ENCODE measurements around the gene POU2F3.

Gene POU2F3

DNA sequence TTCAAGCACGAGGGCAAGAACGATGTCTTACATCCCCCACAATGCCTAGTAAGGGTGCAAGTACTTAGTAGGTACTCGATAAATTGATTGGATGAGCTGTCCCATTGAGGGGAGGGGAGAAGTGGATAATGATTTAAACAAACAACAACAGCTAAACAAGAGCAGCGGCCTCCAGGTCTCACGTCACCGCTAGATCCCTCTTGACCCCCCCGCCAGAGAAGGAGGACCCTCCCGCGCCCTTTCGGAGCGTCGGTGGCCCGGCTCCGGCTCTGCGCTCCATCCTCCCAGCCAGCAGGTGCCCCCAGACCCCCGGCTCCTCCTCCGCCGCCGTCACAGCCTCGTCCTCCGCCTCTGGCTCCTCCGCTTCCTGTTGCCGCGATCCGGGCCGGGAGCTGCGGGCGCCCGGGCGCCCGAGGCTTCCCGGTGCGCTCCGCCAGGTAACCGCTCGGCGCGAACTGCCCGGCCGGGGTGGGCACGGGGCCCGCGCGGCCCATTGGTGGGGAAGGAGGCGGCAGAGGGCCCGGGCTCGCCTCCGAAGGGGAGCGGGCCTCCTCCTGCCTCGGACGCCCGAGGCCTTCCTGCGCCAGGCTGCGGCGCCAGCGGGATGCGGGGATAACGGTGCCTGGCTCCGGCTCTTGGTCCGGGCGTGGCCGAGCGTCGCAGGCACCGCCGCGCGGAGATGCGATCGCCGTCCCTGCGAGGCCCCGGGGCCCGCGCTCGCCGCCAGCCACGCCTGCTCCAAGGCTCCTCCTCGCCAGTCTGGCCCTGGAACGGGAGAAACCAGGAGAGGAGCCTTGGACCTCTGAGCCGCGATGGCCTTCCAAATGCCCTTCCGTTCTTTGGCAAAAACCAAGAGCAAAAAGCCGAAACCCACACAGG is 85.2 kb downstream of the POU2F3 start, which contains the start of gene TLCD5:
TSS of gene TLCD5 (plus strand) at position 368 of the 879 bp plus-strand sequence. CDS start 2,143 bp downstream, outside the sequence.
- peak in 1 of 5 experiments; percentile 19 for DNase-seq

DNA sequence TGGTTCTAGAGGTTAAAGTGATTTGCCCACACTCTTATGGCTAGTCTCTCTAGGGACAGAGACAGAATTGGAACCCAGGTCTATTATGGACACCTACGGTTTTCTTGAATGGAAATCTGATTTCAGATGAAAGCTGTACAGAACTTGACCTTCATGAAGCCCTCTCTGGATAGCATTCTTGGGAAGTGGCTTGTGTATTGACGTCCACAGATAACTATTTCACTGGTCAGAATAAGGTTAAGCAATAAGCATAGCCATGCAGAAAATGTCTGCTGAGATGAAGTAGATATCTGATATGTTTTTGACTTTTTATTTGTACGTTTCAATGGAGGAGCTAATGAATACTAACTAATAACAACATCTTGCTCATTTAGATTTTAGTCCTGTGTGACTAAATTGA is 86.3 kb downstream of the POU2F3 start:
- no peak for DNase-seq

DNA sequence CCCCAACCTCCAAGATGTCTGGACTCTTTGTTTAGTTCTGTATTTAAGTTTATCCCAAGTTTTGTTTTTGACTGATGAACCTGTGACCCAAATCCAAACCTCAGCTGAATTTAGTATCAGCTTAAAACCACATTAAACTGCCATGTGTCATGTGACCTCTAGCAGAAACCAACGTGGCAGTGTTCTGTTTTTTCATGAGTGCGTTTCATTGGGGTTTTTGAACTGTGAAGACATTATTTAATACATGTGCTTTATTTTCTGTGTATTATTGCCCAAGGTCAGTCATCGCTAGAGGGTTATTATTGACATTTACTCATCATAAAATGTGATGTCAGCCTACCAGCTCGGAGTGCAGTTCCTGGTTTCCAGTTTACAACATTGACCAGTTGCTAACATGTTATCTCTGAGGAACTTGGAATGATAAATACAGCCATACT is 86.9 kb downstream of the POU2F3 start:
- DNase-seq = no peak

DNA sequence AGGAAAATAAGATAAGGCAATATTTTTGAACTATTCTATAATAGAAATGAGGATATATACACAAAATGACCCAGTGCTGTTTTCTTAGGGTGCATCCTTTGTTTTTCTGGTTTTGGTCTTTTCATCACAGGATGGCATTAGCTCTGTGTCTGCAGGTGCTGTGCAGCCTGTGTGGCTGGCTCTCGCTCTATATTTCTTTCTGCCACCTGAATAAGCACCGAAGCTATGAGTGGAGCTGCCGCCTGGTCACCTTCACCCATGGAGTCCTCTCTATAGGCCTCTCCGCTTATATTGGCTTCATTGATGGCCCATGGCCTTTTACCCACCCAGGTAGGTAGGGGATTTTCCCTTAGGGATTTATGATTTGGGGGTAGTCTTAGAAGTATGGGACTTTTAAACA is 87.4 kb downstream of the POU2F3 start:
- no peak for DNase-seq

DNA sequence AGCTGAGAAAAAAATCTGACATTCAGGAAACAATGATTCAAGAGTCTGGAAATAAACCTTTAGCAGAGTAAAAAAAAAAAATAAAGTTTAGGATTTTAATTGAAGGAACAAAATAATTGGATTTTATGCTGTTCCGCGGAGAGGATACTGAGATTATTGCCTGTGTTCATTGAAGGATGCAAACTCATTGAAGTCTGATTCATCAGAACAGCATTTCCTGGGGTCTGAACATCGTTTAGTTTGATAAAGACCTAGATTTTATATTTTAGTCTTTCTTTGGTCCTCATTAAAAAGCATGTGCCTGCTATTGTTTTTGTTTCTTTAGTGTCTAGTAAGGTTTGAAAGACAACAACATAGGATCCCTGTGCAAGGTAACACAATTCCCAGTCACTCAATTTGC is 89.6 kb downstream of the POU2F3 start:
- no peak for DNase-seq

DNA sequence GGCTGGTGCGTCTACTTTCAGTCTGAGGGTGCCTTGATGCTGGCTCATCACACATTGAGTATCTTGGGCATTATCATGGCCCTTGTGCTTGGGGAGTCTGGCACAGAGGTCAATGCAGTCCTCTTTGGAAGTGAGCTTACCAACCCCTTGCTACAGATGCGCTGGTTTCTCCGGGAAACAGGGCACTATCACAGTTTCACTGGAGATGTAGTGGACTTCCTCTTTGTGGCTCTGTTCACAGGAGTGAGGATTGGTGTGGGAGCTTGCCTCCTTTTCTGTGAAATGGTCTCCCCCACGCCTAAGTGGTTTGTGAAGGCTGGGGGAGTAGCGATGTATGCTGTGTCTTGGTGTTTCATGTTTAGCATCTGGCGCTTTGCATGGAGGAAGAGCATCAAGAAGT is 90.1 kb downstream of the POU2F3 start:
- no peak for DNase-seq

DNA sequence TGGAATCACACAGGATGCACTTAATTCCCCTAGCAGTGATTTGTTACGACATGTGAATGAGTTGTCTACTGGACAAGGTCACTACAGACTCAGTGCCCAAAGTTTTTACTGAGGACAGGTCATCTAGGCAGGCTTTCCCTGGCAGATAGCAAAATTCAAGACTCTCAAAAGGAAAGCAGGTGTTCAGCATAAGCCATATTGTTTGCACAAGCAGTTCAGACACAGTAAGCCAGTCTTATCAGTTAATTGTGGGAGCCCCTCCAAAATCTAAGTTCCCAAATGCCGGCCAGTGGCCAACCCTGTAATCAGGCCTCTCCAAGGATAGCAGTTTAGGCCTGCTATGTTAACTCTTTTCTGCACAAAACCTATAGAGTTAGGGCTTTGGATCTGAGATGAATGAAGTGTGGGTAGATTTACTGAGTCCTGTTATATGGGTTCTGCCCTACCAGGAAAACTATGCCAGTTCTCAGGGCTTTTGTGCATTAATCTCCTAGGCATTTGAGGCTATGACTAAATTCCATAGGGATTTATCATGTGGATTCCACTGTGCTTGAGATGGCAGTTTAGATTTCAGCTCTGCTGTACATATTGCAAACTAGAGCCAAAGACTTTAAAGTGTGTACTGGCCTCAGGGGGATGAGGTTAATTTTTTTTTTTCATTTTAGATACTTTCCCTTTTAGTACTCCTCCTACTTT is 91.5 kb downstream of the POU2F3 start:
- DNase-seq = no peak

DNA sequence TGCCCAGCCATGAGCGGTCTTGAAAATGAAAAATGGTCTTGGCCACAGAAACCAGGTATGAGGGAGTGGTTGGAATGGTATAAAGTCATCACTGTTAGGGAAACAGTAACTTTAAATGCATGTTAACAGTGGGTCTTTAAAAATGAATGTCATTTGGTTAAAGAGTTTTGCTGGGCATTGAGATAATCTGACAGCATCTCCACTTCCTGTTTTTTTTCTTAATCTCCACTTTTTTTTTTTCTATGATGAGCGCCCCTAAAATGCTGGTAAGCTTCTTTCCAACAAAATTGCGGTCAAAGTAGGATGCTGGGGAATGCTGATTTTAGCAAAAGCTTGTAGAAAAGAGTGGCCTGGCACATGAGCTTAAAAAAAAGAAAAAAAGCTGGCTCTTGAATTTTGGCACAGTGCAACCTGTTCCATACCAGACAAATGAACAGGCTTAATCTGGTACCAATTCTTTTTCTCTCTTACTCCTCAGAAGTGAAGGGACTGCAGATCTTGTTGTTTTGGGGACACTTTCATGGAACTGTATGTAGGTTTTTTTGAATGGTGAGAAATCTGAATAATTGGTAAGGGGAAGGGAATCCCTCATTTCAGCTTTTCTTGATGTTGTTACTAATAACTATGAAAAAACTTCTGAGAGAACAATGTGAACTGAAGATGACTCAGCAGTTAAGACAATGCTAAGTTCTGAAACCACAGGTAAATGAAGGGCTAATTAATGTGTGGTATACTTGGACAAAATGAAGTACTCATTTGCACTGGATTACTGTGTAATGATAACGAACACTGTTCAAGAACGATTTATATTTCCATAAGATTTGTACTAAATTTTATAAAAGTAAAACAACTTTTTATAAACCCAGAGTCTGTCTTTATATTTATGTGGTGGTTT is 93.1 kb downstream of the POU2F3 start:
- no peak for DNase-seq

DNA sequence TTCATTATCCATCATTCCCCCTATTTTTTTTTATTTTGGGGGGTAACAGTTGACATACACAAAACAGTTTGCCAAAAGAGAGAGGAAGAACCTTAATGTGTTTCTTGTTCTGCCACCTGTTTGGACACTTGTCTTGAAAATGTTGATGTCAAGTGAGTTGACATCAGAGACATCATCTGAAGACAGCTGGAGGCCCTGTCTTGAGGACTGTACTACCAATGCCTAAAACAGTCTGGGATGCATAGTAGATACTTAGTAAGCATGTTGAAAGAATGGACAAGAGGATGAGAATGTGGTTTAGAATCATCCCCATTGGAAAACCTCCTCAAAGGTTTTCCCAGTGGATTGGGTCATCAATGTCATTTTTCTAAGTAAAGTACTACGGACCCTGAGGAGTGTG is 93.9 kb downstream of the POU2F3 start:
- DNase-seq = no peak

DNA sequence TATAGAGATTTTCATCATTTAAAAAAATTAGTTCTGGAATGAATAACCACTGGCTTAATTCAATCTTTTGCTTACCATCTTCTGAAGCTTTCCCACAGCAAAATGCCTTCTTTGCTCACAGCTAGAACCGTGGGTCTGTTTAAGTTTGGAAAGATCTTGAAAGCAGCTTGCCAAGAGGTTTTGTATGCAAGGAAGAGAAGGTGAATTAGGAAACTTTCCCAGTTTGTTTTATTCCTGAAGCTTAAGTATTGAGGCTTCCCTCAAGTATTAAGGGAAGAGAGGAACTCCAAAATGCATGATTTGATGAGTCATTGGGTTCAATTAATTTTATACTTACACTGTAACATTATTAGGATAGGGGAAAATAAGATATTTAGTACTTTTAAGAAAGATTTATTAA is 94.4 kb downstream of the POU2F3 start:
- no peak for DNase-seq

DNA sequence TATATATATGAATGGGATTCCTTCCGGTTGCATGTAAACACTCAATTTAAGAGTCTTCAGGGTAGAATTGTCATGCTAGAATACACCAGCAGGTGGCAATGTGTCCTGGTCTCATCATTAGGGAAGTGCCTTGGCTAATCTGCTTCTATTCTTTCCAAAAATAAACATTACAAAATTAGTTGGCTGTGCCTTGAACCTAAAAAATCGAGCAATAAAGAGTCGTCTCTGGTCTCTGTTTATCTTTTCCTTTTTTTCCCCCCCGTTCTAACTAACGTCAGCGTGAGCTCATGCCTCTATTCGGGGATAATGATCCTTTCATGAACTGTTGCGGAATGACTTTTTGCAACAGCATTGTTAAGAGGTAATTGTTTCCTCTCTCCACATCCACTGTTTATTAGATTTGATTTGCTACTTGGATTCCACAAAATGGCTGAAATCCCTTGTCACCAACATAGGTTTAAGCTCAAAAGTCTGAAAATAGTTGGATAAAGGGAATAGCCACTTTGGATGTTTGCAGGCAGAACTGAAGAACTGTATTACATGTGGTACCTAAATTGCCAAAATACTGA is 95.0 kb downstream of the POU2F3 start:
- peak in 4 of 5 experiments; percentile 16 to 63 (median 34) for DNase-seq

DNA sequence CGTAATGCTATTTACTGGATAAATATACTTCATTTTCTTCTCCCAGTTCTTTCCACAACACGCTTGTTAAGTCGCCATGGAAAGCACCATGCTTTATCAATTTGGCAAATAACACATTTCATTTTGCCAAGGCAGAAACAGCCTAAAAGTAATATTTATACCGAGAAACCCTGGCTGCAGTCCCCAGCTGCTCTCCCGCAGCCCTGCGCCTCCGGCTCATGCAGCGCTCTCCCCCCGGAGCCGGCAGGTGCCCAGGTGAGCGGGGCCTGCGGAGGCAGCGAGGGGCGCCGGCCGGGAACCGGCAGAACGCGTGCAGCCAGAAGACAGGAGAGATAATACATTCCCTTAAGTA is 95.6 kb downstream of the POU2F3 start:
- peak in 1 of 5 experiments; percentile 20 for DNase-seq

DNA sequence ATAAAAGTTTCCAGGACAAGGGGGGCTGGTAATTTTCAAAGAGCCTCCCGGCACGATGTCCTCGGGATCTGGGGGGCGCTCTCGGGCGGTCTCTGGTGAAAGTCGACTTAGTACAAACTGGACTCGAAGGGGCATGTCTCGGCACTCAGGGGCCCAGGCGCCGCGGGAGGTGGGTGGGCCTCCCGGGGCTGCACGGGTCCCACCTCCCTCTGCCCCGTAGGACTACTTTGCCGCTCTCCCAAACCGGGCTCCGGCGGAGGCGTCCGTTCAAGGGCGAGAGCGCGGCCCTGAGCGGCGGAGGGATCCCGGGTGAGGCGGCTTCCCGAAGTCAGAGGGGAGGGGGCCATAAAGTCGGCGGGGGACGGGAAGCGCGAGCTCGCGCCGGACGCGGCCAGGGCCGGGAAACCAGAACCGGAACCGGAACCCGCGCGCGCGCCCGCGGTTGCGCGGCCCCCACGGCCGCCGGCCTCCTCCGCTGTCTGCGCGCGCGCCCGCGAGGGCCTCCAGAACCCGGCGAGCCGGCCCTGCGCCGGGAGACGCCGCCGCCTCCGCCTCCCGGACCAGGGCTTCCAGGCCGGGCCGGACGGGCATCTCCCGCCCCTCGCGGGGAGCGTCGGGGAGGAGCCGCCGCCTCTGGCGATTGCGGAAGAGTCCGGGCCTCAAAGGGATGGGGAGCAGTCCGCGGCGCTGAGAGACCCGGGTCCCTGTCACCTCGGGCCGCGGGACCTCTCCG is 96.1 kb downstream of the POU2F3 start, which contains the start of gene ARHGEF12:
TSS of gene ARHGEF12 (plus strand) at position 506 of the 733 bp plus-strand sequence. CDS start 831 bp downstream, outside the sequence.
- peak; percentile 23 to 80 (median 52) for DNase-seq

DNA sequence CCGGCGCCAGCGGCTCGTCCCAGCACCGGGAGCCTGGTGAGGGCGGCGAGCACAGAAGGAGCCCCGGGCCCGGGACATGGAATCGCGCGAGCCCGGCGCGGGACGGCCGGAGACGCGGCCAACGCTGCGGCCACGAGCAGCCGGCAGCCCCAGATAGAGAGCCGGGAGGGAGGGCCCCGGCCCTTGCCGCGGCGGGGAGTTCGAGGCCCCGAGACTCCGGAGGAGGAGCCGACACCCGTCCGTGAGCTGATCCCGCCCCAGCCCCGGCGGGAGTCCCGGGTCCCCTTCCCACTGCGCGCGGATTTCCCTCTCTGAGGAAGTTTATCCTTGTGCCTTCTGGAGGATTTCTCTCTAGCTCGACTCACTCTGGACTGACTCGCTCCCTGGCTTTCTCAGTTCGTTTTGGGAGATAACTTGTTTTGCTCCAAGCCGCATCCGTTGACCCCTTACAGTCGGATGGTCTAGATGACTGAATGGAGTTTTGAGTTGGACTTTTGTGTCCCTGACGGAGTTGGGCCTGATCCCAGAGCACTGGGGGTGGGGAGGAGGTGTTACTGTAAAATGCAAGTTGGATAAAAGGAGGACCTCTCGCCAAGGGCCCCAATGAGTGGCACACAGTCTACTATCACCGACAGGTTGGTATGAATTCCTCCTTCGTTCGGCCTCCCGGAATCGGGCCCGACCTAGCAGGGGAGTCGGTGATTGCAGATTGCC is 96.9 kb downstream of the POU2F3 start:
- DNase-seq = peak in 2 of 5 experiments; percentile 4 to 24

DNA sequence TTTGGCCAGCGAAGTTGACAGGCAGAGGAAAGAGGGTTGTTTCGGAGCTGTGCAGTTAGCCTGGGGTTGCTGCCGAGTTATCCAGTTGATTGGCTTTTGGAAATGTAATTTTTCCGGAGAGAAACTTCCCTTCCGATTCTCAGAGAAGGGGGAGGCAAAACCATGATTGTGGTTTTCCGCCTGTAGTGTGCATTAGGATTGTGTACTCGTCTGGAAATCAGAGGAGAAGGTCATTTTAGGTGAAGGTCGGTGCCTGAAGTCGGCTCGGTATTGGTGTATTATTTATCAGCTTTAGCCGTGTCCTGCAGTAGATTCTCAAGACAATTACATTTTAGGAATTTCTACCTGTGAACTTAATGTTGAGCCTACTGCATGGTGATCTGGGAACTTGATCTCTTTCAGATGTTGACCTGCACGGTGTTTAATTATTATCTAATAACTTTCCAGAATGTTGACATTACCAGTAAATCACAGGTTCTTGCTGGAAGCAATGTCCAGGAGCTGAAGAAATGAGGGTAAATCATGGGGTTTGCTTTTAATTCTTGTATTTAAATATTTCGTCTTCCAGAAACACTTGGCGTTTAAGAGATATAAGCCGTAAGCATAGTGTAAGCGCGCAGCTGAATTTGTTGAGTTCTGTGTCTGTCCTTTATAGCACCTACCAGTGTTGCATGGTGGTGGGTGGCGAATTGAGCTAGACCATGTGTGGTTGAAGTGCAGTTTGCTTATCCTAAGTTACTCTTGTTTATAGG is 97.6 kb downstream of the POU2F3 start:
- DNase-seq = no peak

DNA sequence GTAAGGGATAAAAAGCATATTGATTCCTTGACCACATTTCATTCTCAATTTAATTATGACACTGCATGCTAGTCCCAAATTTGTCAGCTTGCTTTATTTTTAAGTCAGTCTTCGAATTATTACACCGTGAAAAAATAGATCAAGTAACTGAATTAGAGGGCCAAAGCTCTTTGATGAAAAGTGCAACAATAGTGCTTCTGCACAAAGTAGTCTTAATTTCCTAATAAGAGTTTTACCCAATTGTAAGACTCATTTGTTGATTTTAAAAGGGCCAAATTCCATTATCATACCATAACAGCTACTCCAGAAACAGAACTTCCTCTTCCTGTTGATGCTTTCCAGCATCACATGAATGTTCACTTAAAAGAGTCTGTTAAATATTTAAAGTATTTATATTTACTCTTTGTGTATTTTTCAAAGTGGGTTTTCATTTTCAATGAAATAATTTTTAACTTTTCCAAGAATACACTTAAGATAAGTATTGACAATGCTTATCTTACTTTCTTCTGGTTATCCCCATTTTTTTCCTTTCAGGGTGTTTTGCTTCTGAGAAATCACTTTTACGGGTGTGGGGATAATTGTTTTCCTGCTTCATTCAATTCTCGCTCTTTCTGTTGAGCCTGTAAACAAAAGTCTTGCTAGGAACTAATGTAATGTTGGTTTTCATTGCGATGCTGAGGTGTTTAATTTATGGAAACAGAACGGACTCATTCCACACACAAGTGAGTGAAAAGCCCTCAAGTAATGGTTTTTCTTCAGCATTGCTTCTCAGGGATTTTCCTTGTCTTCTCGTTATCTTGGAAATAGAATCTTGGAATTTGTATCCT is 98.4 kb downstream of the POU2F3 start:
- DNase-seq = no peak

DNA sequence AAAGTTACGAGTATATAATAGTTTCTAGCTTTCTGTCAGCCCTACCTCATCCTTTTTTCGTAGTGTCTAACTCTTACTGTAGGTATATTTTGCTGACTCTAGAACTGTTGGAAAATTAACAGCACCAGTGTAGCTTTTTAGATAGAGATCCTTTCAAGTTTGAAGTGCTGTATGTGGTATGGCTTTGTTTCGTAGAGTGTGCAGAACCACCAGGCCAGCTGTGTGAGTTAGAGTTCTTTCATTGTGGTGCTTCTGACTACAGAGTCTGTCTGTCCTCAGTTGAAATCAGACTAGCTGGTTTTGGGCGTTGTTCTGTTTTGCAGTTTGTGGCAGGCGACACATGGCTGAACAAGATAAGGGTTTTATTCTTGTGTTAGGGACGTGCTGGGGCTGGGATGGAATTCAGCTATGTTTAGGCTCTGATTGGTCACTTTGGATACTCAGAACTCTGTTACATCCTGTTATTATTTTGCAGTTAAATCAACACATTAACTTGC is 99.5 kb downstream of the POU2F3 start:
- no peak for DNase-seq

DNA sequence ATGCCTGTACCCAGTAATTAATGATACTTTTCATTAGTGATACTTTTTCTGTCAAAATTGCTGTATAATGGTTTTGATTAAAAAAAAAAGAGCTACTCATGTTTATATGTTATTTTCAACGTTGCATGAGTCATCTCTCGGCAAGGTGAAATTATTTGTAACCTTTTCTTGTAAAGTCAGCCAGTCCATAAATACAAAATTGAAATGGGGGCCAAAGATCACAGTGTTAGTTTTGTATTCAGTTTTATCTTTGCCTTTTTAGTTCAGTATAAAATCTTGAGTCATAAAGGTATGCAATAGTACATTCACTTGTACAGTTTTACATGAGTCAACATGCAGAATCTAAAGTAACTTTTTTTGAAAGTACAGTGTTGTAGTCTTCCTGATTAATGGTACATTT is 100.6 kb downstream of the POU2F3 start:
- DNase-seq = no peak

DNA sequence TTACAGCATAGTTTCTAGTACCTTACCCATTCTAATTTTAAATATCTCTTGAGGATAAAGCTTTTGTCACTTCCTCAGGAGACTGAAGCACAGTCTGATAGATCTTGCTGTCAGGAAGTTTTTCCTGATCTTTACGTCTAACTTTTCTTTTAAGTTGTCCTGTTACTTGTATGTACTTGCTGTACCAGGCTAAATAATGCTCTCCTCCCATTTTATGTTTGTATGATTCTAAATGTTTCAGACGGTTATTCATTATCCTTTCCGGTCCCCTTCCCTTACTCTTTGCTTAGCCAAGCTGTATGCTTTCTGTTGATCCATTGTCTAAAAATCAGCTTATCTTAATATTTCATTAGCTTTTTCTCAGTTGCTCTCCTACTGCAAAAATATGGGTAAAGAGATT is 102.3 kb downstream of the POU2F3 start:
- no peak for DNase-seq
